NCI-H146 treated with DMSO at 0.1 percent for 48 hours (cell line): ENCODE results near the gene TLR6.

Experiments
- DNase-seq: peaks from one replicate; lab custom pipeline; 2025; ENCODE audit not compliant: unreplicated experiment; lab: John Stamatoyannopoulos, UW

TLR6 gene

GRCh38 chr4:38868059-38868960 lies 11.7 kb upstream of the TLR6 start:
- DNase-seq: no peak

GRCh38 chr4:38867478-38868058 lies 11.0 kb upstream of the TLR6 start, which contains the start of gene FAM114A1:
Gene FAM114A1, plus strand, starts transcription at chr4:38867806. Its CDS starts 10,273 bp downstream, at chr4:38878079.
- DNase-seq: no peak

GRCh38 chr4:38866973-38867477 lies 10.4 kb upstream of the TLR6 start:
- no peak for DNase-seq

- DNase-seq: no peak
Measured at GRCh38 chr4:38865445-38865844, 8.8 kb upstream of the TLR6 start.

- DNase-seq: no peak
Measured at GRCh38 chr4:38861791-38862190, 5.2 kb upstream of the TLR6 start.

- DNase-seq: no peak
Measured at GRCh38 chr4:38860788-38861424, 4.3 kb upstream of the TLR6 start.

GRCh38 chr4:38859501-38859900 lies 2.9 kb upstream of the TLR6 start:
- DNase-seq: no peak

- DNase-seq: no peak
Measured at GRCh38 chr4:38858097-38858420, 1.4 kb upstream of the TLR6 start.

- no peak for DNase-seq
Measured at GRCh38 chr4:38857354-38858096, 908 bp upstream of the TLR6 start.

GRCh38 chr4:38856046-38856445 lies 571 bp downstream of the TLR6 start:
- DNase-seq: no peak

GRCh38 chr4:38855466-38855865 lies 1.2 kb downstream of the TLR6 start:
- no peak for DNase-seq

GRCh38 chr4:38846015-38846414 lies 10.6 kb downstream of the TLR6 start:
- DNase-seq: no peak

- no peak for DNase-seq
Measured at GRCh38 chr4:38842994-38843393, 13.6 kb downstream of the TLR6 start.

GRCh38 chr4:38837849-38838248 lies 18.8 kb downstream of the TLR6 start:
- no peak for DNase-seq

- DNase-seq: no peak
Measured at GRCh38 chr4:38837334-38837733, 19.3 kb downstream of the TLR6 start.

GRCh38 chr4:38834570-38834969 lies 22.0 kb downstream of the TLR6 start:
- DNase-seq: no peak

- no peak for DNase-seq
Measured at GRCh38 chr4:38832624-38833528, 23.7 kb downstream of the TLR6 start.

- no peak for DNase-seq
Measured at GRCh38 chr4:38832206-38832605, 24.4 kb downstream of the TLR6 start.

GRCh38 chr4:38831653-38832052 lies 25.0 kb downstream of the TLR6 start:
- no peak for DNase-seq

GRCh38 chr4:38829237-38829636 lies 27.4 kb downstream of the TLR6 start:
- DNase-seq: no peak
